ENCODE measurements around the gene TMEM273. TPM values are rescaled to one million over a fixed set of nuclear protein-coding genes. Genes with fewer than 3 reads are reported as not detected.

TMEM273 gene
- total RNA-seq, 1 donor = not detected

- no peak for TF ChIP-seq CTCF (IDR thresholded peaks at IDR 0.05; ENCODE audit: insufficient read depth, low read depth, low read length)
- DNase-seq (ENCODE audit: low read depth) = no peak
- H3K4me3 ChIP-seq (ENCODE audit: low read depth, low read length) = no peak overlapping the region
Observed at GRCh38 chr10:49173853-49174252, 14.3 kb downstream of the TMEM273 start.

DNA sequence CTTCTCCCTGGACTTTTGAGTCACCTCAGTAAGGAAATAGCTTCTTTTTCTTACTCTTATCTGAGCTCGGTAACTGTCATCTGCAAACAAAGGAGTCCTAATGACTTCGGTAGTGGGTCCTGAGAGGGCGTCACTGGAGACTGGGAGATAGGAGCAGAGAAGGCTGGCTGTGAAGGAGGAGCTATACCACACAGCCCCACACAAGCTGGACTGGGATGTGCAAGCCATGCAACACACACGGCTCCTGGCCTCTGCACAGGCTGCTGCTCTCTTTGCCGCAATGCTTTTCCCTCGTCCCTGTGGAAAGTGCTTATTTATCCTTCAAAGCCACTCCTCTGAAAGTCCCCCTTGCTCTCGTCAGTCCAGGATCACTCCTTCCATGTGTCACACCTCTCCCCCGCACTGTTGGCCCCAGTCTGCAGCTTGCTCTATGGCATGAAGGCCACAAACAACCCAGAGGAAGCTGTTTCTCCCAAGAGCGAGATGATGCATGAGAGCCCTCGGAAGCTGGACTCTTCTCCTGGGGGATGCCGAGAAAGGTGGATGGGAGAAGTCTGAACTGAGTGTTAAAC is 14.9 kb downstream of the TMEM273 start:
- DNase-seq (ENCODE audit: low read depth) = no peak
- no peak for TF ChIP-seq CTCF (IDR thresholded peaks at IDR 0.05; ENCODE audit: insufficient read depth, low read depth, low read length)
- H3K4me3 ChIP-seq (ENCODE audit: low read depth, low read length) = no peak overlapping the region

DNA sequence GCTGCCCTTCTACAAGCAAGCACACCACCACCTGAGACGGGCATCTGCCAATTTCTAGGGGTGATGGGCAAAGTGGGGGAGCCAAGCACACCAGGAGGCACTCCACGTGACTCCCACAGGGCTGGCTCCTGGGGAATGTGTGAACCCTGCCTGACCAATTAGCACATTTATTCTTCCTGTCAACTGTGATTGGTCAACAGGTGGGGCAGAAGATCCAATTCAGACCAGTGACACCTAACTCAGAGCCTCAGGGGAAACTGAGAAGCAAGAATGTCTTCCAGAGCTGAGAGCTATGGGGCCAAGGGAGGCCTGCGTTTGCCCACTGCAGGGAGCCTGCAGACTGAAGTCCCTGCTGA is 15.4 kb downstream of the TMEM273 start:
- H3K4me3 ChIP-seq (ENCODE audit: low read depth, low read length) = no peak overlapping the region
- DNase-seq (ENCODE audit: low read depth) = no peak
- TF ChIP-seq CTCF (IDR thresholded peaks at IDR 0.05; ENCODE audit: insufficient read depth, low read depth, low read length) = no peak

GRCh38 chr10:49172061-49172776 is 16.0 kb downstream of the TMEM273 start:
- no peak for TF ChIP-seq CTCF (IDR thresholded peaks at IDR 0.05; ENCODE audit: insufficient read depth, low read depth, low read length)
- H3K4me3 ChIP-seq (ENCODE audit: low read depth, low read length) = no peak overlapping the region
- DNase-seq (ENCODE audit: low read depth) = no peak

GRCh38 chr10:49171326-49172060 is 16.7 kb downstream of the TMEM273 start:
- TF ChIP-seq CTCF (IDR thresholded peaks at IDR 0.05; ENCODE audit: insufficient read depth, low read depth, low read length) = no peak
- DNase-seq (ENCODE audit: low read depth) = no peak
- no peak overlapping the region for H3K4me3 ChIP-seq (ENCODE audit: low read depth, low read length)

GRCh38 chr10:49170632-49171325 is 17.4 kb downstream of the TMEM273 start:
- no peak for TF ChIP-seq CTCF (IDR thresholded peaks at IDR 0.05; ENCODE audit: insufficient read depth, low read depth, low read length)
- no peak overlapping the region for H3K4me3 ChIP-seq (ENCODE audit: low read depth, low read length)
- DNase-seq (ENCODE audit: low read depth) = no peak

Data from fibroblast of villous mesenchyme (primary cell).